Ishikawa (cell line): ENCODE results near the gene GUCY1A1.

Source experiments
- CEBPB ChIP-seq: IDR thresholded peaks from 2 replicates; pipeline ENCODE4 v1.6.1; 2012
- CREB1 ChIP-seq: IDR thresholded peaks from 2 replicates; pipeline ENCODE4 v1.6.1; 2012; ENCODE audit warnings: low read depth
- EGR1 ChIP-seq: IDR thresholded peaks from 2 replicates; pipeline ENCODE4 v1.6.1; 2012
- EP300 ChIP-seq: IDR thresholded peaks from 2 replicates; pipeline ENCODE4 v1.6.1; 2012; ENCODE audit warnings: borderline replicate concordance
- RAD21 ChIP-seq: IDR thresholded peaks from 2 replicates; pipeline ENCODE4 v1.6.1; 2012; ENCODE audit warnings: low read depth
- TAF1 ChIP-seq: IDR thresholded peaks from 2 replicates; pipeline ENCODE4 v1.6.1; 2012; ENCODE audit warnings: low read depth, mild to moderate bottlenecking
- TEAD4 ChIP-seq: IDR thresholded peaks from 2 replicates; pipeline ENCODE4 v1.6.1; 2012
- YY1 ChIP-seq: IDR thresholded peaks from 2 replicates; pipeline ENCODE4 v1.6.1; 2012; ENCODE audit warnings: low read depth
- ZBTB7A ChIP-seq: IDR thresholded peaks from 2 replicates; pipeline ENCODE4 v1.6.1; 2012; ENCODE audit warnings: low read depth
- TF ChIP-seq, protein P1 (sequence below): IDR thresholded peaks from 2 replicates; pipeline ENCODE4 v1.6.1; 2012; ENCODE audit warnings: low read depth, mild to moderate bottlenecking
- TF ChIP-seq, protein P2 (sequence below): IDR thresholded peaks from 2 replicates; pipeline ENCODE4 v1.6.1; 2012
- TF ChIP-seq, protein P3 (sequence below): IDR thresholded peaks from 2 replicates; pipeline ENCODE4 v1.6.1; 2012

DNA sequence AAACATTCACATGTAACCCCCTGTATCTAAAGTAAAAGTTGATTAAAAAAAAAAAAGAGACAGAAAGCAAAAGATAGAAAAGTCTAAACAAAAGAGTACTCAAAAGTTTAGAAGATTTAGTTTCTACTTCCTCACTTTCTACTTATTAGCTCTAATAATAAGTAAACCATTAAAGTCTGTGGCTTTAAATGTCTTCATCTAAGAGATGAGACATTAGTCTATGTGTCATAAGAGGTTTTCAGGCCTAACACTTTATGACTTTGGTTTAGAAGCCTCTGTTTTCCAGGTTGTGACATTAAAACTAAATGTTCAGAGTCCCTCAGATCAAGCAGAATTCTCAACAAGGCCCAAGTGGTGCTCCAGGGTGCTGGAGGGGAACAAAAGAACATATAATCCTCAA is 42.2 kb upstream of the GUCY1A1 start:
- no peak for TF ChIP-seq YY1
- TF ChIP-seq, protein P1, sequence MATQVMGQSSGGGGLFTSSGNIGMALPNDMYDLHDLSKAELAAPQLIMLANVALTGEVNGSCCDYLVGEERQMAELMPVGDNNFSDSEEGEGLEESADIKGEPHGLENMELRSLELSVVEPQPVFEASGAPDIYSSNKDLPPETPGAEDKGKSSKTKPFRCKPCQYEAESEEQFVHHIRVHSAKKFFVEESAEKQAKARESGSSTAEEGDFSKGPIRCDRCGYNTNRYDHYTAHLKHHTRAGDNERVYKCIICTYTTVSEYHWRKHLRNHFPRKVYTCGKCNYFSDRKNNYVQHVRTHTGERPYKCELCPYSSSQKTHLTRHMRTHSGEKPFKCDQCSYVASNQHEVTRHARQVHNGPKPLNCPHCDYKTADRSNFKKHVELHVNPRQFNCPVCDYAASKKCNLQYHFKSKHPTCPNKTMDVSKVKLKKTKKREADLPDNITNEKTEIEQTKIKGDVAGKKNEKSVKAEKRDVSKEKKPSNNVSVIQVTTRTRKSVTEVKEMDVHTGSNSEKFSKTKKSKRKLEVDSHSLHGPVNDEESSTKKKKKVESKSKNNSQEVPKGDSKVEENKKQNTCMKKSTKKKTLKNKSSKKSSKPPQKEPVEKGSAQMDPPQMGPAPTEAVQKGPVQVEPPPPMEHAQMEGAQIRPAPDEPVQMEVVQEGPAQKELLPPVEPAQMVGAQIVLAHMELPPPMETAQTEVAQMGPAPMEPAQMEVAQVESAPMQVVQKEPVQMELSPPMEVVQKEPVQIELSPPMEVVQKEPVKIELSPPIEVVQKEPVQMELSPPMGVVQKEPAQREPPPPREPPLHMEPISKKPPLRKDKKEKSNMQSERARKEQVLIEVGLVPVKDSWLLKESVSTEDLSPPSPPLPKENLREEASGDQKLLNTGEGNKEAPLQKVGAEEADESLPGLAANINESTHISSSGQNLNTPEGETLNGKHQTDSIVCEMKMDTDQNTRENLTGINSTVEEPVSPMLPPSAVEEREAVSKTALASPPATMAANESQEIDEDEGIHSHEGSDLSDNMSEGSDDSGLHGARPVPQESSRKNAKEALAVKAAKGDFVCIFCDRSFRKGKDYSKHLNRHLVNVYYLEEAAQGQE, result no peak
- no peak for TF ChIP-seq ZBTB7A
- TF ChIP-seq CEBPB, result no peak
- TF ChIP-seq TEAD4, result no peak
- TF ChIP-seq RAD21, result no peak
- no peak for TF ChIP-seq EP300
- TF ChIP-seq, protein P2, sequence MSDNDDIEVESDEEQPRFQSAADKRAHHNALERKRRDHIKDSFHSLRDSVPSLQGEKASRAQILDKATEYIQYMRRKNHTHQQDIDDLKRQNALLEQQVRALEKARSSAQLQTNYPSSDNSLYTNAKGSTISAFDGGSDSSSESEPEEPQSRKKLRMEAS, result no peak
- no peak for TF ChIP-seq TAF1
- TF ChIP-seq, protein P3, sequence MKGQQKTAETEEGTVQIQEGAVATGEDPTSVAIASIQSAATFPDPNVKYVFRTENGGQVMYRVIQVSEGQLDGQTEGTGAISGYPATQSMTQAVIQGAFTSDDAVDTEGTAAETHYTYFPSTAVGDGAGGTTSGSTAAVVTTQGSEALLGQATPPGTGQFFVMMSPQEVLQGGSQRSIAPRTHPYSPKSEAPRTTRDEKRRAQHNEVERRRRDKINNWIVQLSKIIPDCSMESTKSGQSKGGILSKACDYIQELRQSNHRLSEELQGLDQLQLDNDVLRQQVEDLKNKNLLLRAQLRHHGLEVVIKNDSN, result no peak
- no peak for TF ChIP-seq EGR1
- TF ChIP-seq CREB1, result no peak
